GM12872 (cell line): ENCODE results near the gene MAGEE2.

Source experiments
- TF ChIP-seq, protein P1 (sequence below): IDR thresholded peaks from 3 replicates; pipeline ENCODE4 v1.5.1; 2011; ENCODE audit warnings: low read depth, mild to moderate bottlenecking, low read length, moderate library complexity; ENCODE audit not compliant: insufficient read depth

MAGEE2 gene, protein sequence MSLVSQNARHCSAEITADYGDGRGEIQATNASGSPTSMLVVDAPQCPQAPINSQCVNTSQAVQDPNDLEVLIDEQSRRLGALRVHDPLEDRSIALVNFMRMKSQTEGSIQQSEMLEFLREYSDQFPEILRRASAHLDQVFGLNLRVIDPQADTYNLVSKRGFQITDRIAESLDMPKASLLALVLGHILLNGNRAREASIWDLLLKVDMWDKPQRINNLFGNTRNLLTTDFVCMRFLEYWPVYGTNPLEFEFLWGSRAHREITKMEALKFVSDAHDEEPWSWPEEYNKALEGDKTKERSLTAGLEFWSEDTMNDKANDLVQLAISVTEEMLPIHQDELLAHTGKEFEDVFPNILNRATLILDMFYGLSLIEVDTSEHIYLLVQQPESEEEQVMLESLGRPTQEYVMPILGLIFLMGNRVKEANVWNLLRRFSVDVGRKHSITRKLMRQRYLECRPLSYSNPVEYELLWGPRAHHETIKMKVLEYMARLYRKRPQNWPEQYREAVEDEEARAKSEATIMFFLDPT

GRCh38 chrX:75784680-75785491 is at the start of gene MAGEE2:
MAGEE2 (minus strand) TSS chrX:75785254; CDS start chrX:75785051, 203 bp downstream.
- TF ChIP-seq, protein P1, sequence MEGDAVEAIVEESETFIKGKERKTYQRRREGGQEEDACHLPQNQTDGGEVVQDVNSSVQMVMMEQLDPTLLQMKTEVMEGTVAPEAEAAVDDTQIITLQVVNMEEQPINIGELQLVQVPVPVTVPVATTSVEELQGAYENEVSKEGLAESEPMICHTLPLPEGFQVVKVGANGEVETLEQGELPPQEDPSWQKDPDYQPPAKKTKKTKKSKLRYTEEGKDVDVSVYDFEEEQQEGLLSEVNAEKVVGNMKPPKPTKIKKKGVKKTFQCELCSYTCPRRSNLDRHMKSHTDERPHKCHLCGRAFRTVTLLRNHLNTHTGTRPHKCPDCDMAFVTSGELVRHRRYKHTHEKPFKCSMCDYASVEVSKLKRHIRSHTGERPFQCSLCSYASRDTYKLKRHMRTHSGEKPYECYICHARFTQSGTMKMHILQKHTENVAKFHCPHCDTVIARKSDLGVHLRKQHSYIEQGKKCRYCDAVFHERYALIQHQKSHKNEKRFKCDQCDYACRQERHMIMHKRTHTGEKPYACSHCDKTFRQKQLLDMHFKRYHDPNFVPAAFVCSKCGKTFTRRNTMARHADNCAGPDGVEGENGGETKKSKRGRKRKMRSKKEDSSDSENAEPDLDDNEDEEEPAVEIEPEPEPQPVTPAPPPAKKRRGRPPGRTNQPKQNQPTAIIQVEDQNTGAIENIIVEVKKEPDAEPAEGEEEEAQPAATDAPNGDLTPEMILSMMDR, result no peak

DNA sequence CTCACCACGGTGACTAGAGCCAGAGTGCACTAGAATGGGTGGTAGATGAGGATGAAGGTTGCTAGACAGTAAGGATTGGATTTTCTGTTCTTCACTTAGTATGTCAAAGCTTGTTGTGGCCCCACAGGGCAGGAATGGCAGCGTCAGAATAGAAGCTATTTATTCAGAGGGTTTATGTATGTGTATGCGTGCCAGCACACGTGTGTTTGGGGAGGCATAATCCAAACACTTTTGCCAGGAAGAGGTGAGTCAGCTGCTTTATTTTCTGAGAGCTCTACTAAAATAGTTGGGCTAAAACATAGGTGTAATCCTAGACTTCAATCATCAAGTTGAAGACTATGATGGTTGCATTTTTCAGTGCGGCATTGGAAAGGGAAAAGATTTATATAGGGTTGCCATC is 1.2 kb upstream of the MAGEE2 start:
- TF ChIP-seq, protein P1, result no peak

GRCh38 chrX:75781611-75782010 is 3.4 kb downstream of the MAGEE2 start:
- TF ChIP-seq, protein P1, result no peak

- TF ChIP-seq, protein P1, result no peak
Observed at GRCh38 chrX:75748431-75748830, 36.6 kb downstream of the MAGEE2 start.

GRCh38 chrX:75746891-75747639 is 38.0 kb downstream of the MAGEE2 start:
- TF ChIP-seq, protein P1, result no peak
